GM18519 (cell line): ENCODE measurements around the gene PRKCZ.
A peak's percentile ranks its signal among the peaks of the same experiment; 100 is the strongest.

Source experiments
- ATAC-seq: cut with Tn5 transposase; IDR thresholded peaks from one replicate; pipeline ENCODE4 v1.9.1; 2021; ENCODE audit warnings: mild to moderate bottlenecking, moderate library complexity; ENCODE audit not compliant: unreplicated experiment, low FRiP score

Gene PRKCZ

DNA sequence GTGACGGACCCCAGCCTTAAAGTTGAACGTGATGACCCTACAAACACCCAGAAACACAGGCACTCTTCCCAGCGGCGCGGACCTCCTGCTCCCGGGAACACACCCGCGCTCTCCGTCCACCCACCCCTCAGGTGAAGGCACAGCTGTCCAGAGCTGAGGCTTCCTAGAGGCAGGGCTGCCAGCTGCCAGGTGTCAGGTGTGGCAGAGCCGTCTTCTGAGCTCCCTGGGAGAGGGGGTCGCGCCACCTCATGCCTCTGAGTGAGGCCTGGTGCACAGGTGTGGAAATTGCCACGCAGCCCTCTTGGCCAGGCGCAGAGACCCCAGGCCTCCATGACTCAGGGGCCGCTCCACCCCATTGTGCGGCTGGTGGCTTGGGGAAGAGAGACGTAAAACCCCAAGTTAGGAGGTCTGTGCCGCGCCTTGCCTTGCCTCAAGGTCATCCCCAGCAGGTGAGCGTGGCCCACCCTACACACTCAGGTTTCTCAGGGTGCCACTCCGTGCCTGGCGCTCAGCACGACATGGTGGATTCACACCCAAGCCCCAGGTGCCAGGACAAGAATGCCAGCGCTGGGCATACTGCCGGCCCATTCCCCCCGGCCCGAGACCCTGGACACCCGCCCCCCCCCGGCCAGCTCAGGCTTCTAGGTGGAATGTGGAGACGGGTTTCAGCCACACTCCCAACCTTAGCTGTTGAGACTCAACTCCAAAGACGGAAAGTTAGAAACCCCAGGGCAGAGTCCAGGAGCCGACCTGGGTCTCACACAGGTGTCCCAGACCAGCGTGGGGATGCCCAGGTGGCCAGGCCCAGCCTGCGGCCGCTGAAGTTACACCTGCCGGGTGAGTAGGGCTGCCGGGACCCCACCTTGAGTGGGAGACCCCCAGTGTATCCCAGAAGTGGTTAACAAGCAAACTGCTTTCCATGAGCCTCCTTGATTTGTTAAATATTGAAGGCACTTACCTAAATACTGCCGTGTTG lies 136.0 kb downstream of the PRKCZ start:
- no peak for ATAC-seq

- no peak for ATAC-seq
Observed at GRCh38 chr1:2186901-2187300, 136.7 kb downstream of the PRKCZ start.

GRCh38 chr1:2187619-2188018 lies 137.4 kb downstream of the PRKCZ start:
- no peak for ATAC-seq

DNA sequence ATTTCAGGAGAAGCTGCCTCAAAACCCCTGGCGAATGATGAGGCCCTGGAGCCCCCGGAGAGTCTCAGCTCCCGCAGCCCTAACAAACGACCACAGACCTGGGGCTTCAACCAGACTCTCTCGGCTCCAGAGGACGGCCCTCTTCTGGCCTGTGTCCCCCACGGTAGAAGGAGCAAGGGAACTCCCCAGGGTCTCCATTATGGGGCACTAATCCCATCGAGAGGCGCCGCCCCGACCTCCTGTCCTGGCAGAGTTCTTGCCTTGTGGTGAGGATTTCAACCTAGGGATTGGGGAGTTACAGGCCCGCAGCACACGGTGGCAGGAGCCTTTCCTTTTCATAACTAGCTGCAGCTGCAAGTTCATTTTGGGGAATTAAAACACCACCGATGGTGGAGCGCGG lies 138.1 kb downstream of the PRKCZ start:
- no peak for ATAC-seq

DNA sequence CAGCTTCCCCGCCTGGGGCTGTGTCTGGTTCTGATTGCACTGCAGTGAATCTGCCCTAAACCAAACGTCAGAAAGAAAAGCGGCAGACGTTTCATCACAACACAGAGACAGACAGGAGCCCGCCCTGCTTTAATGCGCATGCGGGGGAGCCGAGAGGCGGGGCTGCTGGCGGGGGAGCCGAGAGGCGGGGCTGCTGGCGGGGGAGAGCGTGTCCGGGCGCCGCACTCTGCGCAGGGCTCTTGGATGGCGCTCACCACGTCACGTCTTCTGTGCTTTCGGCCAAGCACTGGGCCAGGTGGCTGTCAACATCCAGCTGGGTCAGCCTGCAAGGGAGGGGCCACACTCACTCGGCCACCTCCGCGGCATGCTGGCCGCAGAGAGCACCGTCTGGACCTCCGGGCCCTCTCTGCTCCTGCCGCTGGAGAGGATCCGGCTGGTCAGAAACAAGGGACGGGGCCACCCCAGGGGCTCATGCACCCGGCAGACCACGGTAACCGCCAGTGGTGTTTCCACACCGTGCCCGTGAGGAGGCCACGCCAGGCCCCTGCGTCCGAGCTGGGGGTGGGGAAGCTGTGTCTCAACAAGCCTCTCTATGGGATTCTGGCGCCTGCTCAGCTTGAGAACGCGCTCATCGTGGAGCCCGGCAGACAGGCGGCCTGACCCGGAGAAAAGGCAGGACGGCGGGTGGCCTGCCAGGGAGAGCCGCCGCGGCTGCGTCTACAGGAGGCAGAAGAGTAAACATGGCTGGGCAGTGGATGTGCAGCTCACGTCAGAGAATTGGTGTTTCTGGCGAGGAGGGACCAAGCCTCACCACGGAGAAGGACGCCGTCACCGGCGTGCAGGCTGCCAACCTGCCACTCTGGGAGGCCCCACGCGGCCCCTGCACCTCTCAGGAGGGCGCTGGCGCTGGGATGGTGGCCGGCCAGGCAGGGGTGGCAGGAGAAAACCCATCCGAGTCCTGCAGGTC lies 139.5 kb downstream of the PRKCZ start:
- no peak for ATAC-seq

DNA sequence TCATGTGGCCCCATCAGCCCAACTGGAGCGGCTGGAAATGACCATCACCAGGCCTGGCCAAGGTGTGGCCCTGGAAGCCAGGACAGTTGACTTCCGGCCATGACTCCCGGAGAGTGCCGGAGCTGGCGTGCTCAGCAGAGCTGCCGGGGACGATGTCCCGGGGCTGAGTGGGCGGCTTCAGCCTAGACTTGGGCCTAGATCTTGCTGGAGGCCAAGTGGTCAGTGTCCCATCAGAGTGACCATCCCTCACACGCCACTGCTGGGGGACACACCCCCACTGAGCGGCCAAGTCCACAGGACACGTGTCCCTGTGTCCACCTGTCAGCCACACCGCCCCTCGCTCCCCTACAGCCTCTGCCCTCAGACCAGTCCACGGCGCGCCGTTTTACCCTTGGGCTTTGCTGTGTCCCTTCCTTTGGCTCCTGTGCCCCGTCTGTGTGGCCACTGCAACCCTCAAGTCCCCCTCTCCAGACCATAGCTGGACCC lies 140.3 kb downstream of the PRKCZ start:
- ATAC-seq, result no peak

DNA sequence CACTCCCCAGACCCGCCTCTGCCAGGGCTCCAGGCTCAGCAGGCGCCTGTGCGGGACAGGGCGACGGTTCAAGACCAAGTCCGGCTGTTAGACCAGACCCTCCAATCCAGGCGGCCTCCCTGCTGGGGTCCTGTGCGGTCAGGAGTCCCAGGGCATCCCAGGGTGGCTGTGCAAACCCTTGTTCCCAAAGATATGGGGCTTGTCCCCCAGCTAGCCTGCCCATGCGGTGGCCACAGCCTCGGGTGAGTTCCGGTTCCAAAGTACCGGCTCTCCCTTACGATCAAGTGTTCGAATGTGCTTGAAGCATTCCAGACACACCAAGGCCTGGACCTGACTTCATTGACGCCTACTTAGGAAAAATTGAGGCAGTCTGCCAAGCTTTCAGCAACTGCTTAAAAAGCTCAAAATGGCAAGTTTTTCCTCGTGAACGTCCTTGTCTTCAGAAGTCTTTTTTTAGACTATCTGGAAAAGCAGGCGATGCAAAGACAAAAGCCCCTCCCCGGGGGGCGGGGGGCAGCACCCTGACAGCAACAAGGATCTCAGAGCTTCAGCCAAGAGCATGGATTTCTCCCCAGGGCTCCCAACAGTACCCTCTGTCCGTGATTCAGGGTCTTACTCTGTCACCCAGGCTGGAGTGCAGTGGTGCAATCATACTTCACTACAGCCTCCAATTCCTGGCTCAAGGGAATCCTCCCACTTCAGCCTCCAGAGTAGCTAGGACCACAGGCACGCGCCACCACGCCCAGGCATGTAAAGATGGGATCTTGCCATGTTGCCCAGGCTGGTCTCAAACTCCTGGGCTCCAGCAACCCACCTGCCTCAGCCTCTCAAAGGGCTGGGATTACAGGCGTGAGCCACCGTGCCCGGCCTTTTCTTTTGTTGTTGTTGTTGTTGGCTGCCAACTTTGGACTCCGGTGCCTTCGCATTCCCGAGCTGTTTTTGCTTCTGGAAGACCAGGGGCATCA lies 142.1 kb downstream of the PRKCZ start:
- no peak for ATAC-seq

DNA sequence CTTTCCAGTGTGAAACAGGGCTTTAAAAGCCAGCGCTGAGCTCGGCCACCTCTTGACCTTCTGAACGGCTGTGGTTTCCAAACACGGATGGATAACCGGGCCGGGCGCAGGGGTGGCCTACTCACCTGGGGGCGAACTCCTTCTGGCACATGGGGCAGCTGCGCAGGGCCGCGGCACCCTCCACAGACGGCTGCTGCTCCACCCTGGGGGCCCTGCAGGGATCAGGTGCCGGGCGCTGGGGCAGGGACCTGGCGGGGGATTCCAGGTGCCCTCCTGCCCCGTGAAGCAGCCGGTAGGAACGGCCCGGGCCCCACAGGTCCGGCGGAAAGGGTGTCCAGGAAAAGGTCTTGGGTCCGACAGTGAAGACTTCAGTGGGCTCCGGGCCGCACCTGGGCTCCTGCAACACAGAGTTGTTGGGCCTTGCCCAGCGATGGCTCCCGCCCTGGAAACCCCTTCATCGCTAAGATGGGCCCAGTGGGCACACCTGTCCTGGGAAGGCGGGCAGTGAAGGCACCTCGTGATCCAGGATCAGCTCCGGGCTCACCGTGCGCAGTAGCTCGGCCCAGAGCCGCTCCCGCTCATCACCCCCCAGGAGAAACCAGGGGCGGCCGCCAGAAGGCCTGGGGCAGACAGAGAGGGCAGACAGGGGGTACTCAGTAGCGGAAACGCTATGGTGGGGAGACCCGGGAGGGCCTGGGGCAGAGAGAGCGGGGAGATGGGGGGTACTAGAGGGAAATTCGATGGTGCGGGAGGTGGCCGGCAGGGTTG lies 143.5 kb downstream of the PRKCZ start:
- ATAC-seq, result no peak

GRCh38 chr1:2194319-2194897 lies 144.2 kb downstream of the PRKCZ start, which contains the start of gene FAAP20:
Gene FAAP20 (minus strand): TSS chr1:2194772. CDS start chr1:2194749, 23 bp downstream.
- ATAC-seq, result no peak

GRCh38 chr1:2194898-2195673 lies 144.9 kb downstream of the PRKCZ start:
- ATAC-seq, result no peak

DNA sequence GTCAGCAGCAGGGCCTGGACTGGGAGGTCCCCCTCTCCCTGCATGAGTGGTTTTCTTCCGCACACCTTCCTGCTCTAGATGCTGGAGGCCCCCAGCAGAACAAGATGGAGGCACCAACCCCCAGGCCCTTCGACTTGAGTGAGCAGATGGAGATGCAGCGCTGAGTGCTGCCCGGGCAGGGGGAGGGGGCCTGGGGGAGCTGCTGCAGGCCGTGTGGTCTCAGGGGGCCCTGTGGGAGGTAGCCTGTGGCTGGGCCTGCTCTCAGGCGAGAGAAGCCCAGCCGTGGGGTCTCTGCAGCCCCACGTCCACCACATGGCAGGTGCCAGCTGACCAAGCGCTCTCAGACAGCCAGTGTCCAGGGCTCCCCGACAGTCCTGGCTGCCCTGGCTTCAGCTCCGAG lies 145.6 kb downstream of the PRKCZ start:
- ATAC-seq, result no peak

DNA sequence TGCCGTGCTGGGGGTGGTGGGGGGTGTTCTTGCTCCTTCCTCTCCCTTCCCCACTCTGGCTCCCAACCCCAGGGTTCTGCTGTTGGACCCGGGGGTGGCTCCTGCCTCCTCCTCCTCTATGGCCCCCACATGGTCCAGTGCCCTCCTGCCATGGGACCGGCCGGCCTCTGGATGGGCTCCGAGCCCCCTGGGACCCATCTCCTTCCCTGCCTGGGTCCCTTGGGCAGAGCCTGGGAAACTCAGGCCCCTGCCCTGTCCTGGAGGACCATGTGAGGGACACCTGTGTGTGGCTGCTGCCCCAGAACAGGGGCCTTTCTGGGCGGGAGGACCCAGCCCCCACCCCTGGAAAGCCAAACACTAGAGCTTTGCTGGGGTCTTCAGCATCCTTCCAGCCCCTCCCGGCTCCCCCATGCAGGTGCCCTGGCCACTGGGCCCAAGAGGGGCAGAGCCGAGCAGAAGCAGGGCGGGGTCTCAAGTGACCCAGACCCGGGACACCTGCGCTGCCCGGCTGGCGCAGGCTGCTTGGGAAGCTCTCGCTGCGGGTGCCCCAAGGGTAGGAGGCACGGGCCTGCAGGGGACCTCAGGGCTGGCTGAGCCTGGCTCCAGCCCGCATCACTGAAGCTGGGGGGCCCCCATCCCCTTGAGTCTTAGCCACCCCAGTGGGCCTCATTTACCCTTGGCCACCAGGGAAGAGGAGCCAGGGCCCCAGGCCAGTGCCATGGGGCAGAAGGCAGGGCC lies 146.9 kb downstream of the PRKCZ start:
- no peak for ATAC-seq

DNA sequence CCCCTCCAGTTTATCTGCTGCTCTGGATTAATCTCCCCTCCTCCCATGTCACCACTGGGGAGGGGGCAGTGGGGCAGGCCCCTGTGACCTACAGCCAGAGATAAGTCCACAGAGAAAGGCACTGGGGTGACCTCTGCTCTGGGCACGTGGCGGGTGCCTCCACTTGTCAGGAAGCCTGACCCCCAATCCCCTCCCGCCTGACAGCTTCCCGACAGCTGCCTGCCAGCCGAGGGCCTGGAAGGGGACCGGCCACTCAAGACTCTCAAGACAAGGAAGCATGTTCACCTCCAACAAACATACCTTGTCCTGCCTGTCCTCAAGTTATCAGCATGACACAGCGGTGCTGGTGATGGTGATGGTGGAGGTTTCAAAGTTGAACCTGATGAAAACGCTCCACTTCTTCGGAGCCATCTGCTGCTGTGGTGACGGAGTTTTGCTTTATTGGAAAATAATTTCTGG lies 147.5 kb downstream of the PRKCZ start:
- no peak for ATAC-seq

DNA sequence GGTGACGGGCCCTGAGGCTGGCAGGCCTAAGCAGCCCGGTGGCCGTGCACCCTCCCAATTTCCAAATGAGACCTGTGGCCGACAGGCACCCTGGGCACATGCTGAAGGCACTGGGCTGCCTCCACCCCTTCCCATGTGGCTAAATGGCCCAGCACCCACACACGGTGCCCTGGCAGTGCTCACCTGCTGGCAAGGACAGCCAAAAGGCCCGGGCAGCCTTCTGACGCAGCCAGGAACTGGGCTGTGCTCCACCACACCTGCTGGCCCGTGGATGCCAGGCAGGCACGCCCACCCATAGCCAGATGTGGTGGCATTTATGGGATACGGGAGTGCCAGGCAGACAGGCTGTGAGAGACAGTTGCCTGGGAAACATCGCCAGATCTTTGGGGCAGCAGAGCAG lies 148.4 kb downstream of the PRKCZ start:
- ATAC-seq, result no peak

GRCh38 chr1:2199042-2199810 lies 149.0 kb downstream of the PRKCZ start:
- peak; percentile 32 for ATAC-seq

DNA sequence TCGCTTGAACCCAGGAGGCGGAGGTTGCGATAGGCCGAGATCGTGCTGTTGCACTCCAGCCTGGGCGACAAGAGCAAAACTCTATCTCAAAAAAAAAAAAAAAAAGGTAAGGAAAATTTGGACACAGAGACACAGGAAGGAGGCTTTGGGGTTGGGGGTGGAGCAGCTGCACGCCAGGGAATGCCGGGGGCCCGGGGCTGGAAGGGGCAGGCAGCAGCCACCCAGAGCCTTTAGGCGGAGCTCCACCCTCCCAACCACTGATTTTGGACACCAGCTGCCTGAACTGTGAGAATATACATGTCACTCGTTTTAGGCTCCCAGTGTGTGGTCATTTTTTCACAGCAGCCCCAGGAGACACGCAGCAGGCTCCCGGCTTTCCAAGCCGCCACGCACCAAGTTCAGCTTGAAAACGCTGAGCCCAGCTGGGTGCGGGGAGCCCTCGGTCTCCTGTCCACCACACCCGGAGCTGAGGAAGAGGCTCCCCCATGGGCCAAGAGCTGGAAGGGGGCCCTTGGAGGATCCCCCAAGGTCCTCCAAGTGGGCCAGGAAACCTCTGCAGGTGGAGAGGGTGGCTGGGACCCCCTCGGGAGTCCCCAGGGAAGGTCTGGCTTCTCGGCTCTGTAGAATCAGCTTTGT lies 150.2 kb downstream of the PRKCZ start:
- no peak for ATAC-seq
